Neural cell (in vitro differentiated cells): Measurements from ENCODE around the gene ZNF407.

Experiments used
- CTCF ChIP-seq: fragments of 450-650 bp; IDR thresholded peaks from 2 replicates; pipeline ENCODE4 v1.5.1; 2014; ENCODE audit warnings: antibody characterized with exemption, mild to moderate bottlenecking, moderate library complexity; ENCODE audit not compliant: poor library complexity, severe bottlenecking
- EP300 ChIP-seq: fragments of 450-650 bp; conservative IDR thresholded peaks from 2 replicates; pipeline ENCODE4 v1.6.1; 2014; ENCODE audit warnings: antibody characterized with exemption, mild to moderate bottlenecking, moderate library complexity; ENCODE audit not compliant: poor library complexity, severe bottlenecking
- EZH2 ChIP-seq: fragments of 200-600, 300-800 bp; shearing (Covaris generic), sonication (generic); IDR thresholded peaks from 2 replicates; pipeline ENCODE4 v1.6.1; 2014; ENCODE audit warnings: antibody characterized with exemption, low read length, borderline replicate concordance, mild to moderate bottlenecking; ENCODE audit not compliant: insufficient read depth, poor library complexity, severe bottlenecking
- MXI1 ChIP-seq: fragments of 450-650 bp; conservative IDR thresholded peaks from 2 replicates; pipeline ENCODE4 v1.6.1; 2014; ENCODE audit warnings: antibody characterized with exemption, mild to moderate bottlenecking; ENCODE audit not compliant: poor library complexity, severe bottlenecking
- POLR2AphosphoS5 ChIP-seq: IDR thresholded peaks from 2 replicates; pipeline ENCODE4 v1.6.1; 2012
- RAD21 ChIP-seq: fragments of 450-650 bp; conservative IDR thresholded peaks from 2 replicates; pipeline ENCODE4 v1.6.1; 2014; ENCODE audit warnings: antibody characterized with exemption, mild to moderate bottlenecking, moderate library complexity
- REST ChIP-seq: IDR thresholded peaks from 2 replicates; pipeline ENCODE4 v1.6.1; 2012; ENCODE audit warnings: borderline replicate concordance
- TAF1 ChIP-seq: IDR thresholded peaks from 2 replicates; pipeline ENCODE4 v1.6.1; 2012; ENCODE audit warnings: low read depth

- TF ChIP-seq REST (no peak), CTCF (no peak), EZH2 (no peak), EP300 (no peak), POLR2AphosphoS5 (no peak), TAF1 (no peak), MXI1 (no peak), RAD21 (no peak)
Observed at GRCh38 chr18:74791501-74792194, 194.0 kb downstream of the ZNF407 start.
